ENCODE measurements around the gene NUP205.

- no peak for TF ChIP-seq CTCF (IDR thresholded peaks at IDR 0.05)
- no peak for TF ChIP-seq POLR2A (IDR thresholded peaks at IDR 0.05)
Measured at GRCh38 chr7:135661311-135662122, 103.8 kb downstream of the NUP205 start.

All from heart left ventricle (tissue), 13 donors.